Suppressor macrophage treated with lipopolysaccharide for 4 hours (primary cell): ENCODE measurements around the gene EEF1B2.
"Not testable (repeated sequence)": the region's sequence is repeated elsewhere in the genome, so short reads cannot be mapped to it uniquely, and the experiment has no call there.

Source experiments
- DNase-seq: peaks from one replicate; pipeline ENCODE4 v3.0.0-alpha.2; 2020

Gene EEF1B2

GRCh38 chr2:206159346-206160124 is at the start of gene EEF1B2, which contains the start of gene NDUFS1:
TSS of gene EEF1B2 (plus strand) at chr2:206159895. CDS start at chr2:206159980, 85 bp downstream.
TSS of gene NDUFS1 (minus strand) at chr2:206159444. CDS start at chr2:206153678, 5,766 bp downstream.
- DNase-seq: peak; percentile 99

GRCh38 chr2:206112108-206112507 is 47.6 kb upstream of the EEF1B2 start:
- DNase-seq: no peak

- DNase-seq: no peak
Measured at GRCh38 chr2:206112846-206113547, 46.7 kb upstream of the EEF1B2 start.

GRCh38 chr2:206115026-206115578 is 44.6 kb upstream of the EEF1B2 start:
- DNase-seq: no peak

GRCh38 chr2:206116278-206116677 is 43.4 kb upstream of the EEF1B2 start:
- no peak for DNase-seq

- DNase-seq: not testable (repeated sequence)
Measured at GRCh38 chr2:206122569-206122968, 37.1 kb upstream of the EEF1B2 start.

GRCh38 chr2:206125901-206126300 is 33.8 kb upstream of the EEF1B2 start:
- DNase-seq: no peak

GRCh38 chr2:206127656-206128055 is 32.0 kb upstream of the EEF1B2 start:
- DNase-seq: no peak

- no peak for DNase-seq
Measured at GRCh38 chr2:206143451-206143850, 16.2 kb upstream of the EEF1B2 start.

GRCh38 chr2:206144383-206144782 is 15.3 kb upstream of the EEF1B2 start:
- no peak for DNase-seq

GRCh38 chr2:206145665-206146064 is 14.0 kb upstream of the EEF1B2 start:
- no peak for DNase-seq

- no peak for DNase-seq
Measured at GRCh38 chr2:206149330-206149729, 10.4 kb upstream of the EEF1B2 start.

GRCh38 chr2:206150168-206150567 is 9.5 kb upstream of the EEF1B2 start:
- DNase-seq: no peak

- DNase-seq: no peak
Measured at GRCh38 chr2:206150631-206151030, 9.1 kb upstream of the EEF1B2 start.

- peak; percentile 9 for DNase-seq
Measured at GRCh38 chr2:206154197-206154596, 5.5 kb upstream of the EEF1B2 start.

- not testable (repeated sequence) for DNase-seq
Measured at GRCh38 chr2:206157014-206157413, 2.7 kb upstream of the EEF1B2 start.

GRCh38 chr2:206158563-206159345 is 941 bp upstream of the EEF1B2 start:
- DNase-seq: peak; percentile 12

GRCh38 chr2:206160125-206160806 is 571 bp downstream of the EEF1B2 start:
- no peak for DNase-seq

GRCh38 chr2:206160807-206161179 is 1.1 kb downstream of the EEF1B2 start:
- peak; percentile 39 for DNase-seq

GRCh38 chr2:206162401-206162800 is 2.7 kb downstream of the EEF1B2 start:
- DNase-seq: peak; percentile 6

GRCh38 chr2:206163251-206163880 is 3.7 kb downstream of the EEF1B2 start:
- no peak for DNase-seq
